ENCODE results near the gene EBPL. TPM values are rescaled to one million over a fixed set of nuclear protein-coding genes. Genes with fewer than 3 reads are reported as not detected.

The EBPL gene
- total and polyA plus RNA-seq, 2 donors from 2014 or later: 31.4 to 36.8 TPM

GRCh38 chr13:49654011-49654410 is 37.3 kb downstream of the EBPL start:
- Histone ChIP-seq H3K27me3 (ENCODE audit: control insufficient read depth, insufficient read depth, low read length) (no peaks in the 10 kb centered on the region), H3K36me3 (ENCODE audit: control insufficient read depth in 2 of 3, insufficient read depth in 3 of 3, low read length in 3 of 3) (no peaks in the 10 kb centered on the region), H3K9me3 (ENCODE audit: control insufficient read depth in 2 of 3, insufficient read depth in 1 of 3, low read length in 3 of 3) (no peaks in the 10 kb centered on the region), H3K9ac (ENCODE audit: low read length in 3 of 3) (no peak overlapping the region), H3K4me3 (ENCODE audit: low read length in 3 of 3) (no peak overlapping the region), H3K27ac (ENCODE audit: low read depth in 2 of 2, low read length in 2 of 2) (no peak overlapping the region), H3K4me1 (ENCODE audit: control insufficient read depth in 2 of 3, insufficient read depth in 2 of 3, low read depth in 1 of 3, low read length in 3 of 3) (no peaks in the 10 kb centered on the region)
- FAIRE-seq (no peak), DNase-seq (no peak)
- intact Hi-C loops (cut with DNase I): no loop called here
- no peak for TF ChIP-seq CTCF (IDR thresholded peaks at IDR 0.05; ENCODE audit: borderline replicate concordance, extremely low read depth, insufficient read depth)

- Histone ChIP-seq H3K4me1 (ENCODE audit: control insufficient read depth in 2 of 3, insufficient read depth in 2 of 3, low read depth in 1 of 3, low read length in 3 of 3) (no peaks in the 10 kb centered on the region), H3K27ac (ENCODE audit: low read depth in 2 of 2, low read length in 2 of 2) (no peak overlapping the region), H3K4me3 (ENCODE audit: low read length in 3 of 3) (no peak overlapping the region), H3K36me3 (ENCODE audit: control insufficient read depth in 2 of 3, insufficient read depth in 3 of 3, low read length in 3 of 3) (no peaks in the 10 kb centered on the region), H3K9me3 (ENCODE audit: control insufficient read depth in 2 of 3, insufficient read depth in 1 of 3, low read length in 3 of 3) (no peaks in the 10 kb centered on the region), H3K27me3 (ENCODE audit: control insufficient read depth, insufficient read depth, low read length) (no peaks in the 10 kb centered on the region), H3K9ac (ENCODE audit: low read length in 3 of 3) (no peak overlapping the region)
- TF ChIP-seq CTCF (IDR thresholded peaks at IDR 0.05; ENCODE audit: borderline replicate concordance, extremely low read depth, insufficient read depth): no peak
- no peak for DNase-seq
- intact Hi-C loops (cut with DNase I): no loop called here
- no peak for FAIRE-seq
Measured at GRCh38 chr13:49653478-49653877, 37.8 kb downstream of the EBPL start.

- no peak overlapping the region for H3K4me3 ChIP-seq (ENCODE audit: low read length in 3 of 3)
- H3K36me3 ChIP-seq (ENCODE audit: control insufficient read depth in 2 of 3, insufficient read depth in 3 of 3, low read length in 3 of 3): no peaks in the 10 kb centered on the region
- DNase-seq (peak in 4 of 5 donors; percentile 38 to 60 (median 48)), FAIRE-seq (no peak)
- intact Hi-C loops (cut with DNase I): no loop called here
- no peak overlapping the region for H3K9ac ChIP-seq (ENCODE audit: low read length in 3 of 3)
- no peaks in the 10 kb centered on the region for H3K4me1 ChIP-seq (ENCODE audit: control insufficient read depth in 2 of 3, insufficient read depth in 2 of 3, low read depth in 1 of 3, low read length in 3 of 3)
- peak; percentile 33 for TF ChIP-seq CTCF (IDR thresholded peaks at IDR 0.05; ENCODE audit: borderline replicate concordance, extremely low read depth, insufficient read depth)
- no peaks in the 10 kb centered on the region for H3K9me3 ChIP-seq (ENCODE audit: control insufficient read depth in 2 of 3, insufficient read depth in 1 of 3, low read length in 3 of 3)
- no peak overlapping the region for H3K27ac ChIP-seq (ENCODE audit: low read depth in 2 of 2, low read length in 2 of 2)
- H3K27me3 ChIP-seq (ENCODE audit: control insufficient read depth, insufficient read depth, low read length): no peaks in the 10 kb centered on the region
Measured at GRCh38 chr13:49652355-49653305, 38.7 kb downstream of the EBPL start.

Measured in kidney (tissue), 14 donors.